ENCODE data around the gene SUSD5. TPM values are rescaled to one million over a fixed set of nuclear protein-coding genes. Genes with fewer than 3 reads are reported as not detected.

The SUSD5 gene
- total RNA-seq, 1 experiment from 2014 or later: 4.9 TPM

DNA sequence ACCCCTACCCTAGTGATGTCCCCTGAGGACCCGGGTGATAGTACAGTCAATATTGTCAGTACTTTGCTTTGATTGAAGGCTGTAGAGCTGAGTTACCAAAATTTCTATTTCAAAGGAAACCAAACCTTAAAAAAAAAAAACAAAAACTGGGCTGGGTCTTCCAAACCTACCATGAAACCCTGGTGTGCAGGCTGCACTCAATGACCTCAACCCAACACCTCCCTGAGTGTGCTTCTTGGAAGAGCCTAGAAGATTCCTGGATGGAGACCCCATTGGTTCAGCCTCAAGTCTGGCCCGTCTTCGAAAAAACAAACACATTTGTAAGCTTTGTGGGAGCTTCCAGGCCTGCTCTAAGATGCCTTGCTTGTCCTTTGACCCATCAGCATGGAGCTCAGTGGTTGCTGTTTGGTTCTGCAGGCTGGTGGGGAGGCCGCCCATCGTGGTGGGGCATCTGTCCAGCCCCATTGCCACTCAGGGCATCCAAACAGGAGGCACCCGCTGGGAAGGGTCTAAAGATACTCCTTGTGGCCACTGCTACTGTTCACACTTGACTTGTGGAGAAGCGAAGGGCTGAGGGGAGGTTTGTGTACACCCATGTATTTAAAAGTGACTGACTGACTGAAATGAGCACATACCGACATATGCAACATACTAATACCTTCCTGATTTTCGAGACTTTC is 72.6 kb downstream of the SUSD5 start:
- TF ChIP-seq, protein P1, sequence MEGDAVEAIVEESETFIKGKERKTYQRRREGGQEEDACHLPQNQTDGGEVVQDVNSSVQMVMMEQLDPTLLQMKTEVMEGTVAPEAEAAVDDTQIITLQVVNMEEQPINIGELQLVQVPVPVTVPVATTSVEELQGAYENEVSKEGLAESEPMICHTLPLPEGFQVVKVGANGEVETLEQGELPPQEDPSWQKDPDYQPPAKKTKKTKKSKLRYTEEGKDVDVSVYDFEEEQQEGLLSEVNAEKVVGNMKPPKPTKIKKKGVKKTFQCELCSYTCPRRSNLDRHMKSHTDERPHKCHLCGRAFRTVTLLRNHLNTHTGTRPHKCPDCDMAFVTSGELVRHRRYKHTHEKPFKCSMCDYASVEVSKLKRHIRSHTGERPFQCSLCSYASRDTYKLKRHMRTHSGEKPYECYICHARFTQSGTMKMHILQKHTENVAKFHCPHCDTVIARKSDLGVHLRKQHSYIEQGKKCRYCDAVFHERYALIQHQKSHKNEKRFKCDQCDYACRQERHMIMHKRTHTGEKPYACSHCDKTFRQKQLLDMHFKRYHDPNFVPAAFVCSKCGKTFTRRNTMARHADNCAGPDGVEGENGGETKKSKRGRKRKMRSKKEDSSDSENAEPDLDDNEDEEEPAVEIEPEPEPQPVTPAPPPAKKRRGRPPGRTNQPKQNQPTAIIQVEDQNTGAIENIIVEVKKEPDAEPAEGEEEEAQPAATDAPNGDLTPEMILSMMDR (conservative IDR thresholded peaks at IDR 0.05): no peak

More for the DNA sequence above, 72.6 kb downstream of the SUSD5 start:
- Mint-ChIP-seq H3K4me1 (peaks cover 0 to 7% of the 10 kb centered on the region in 2 experiments; a peak in 3 of 4 replicates), H3K4me3 (no peak overlapping the region), H3K27me3 (ENCODE audit: low read depth) (peaks cover 2% of the 10 kb centered on the region; the same call in 1 of the 2 replicates), H3K9me3 (no peaks in the 10 kb centered on the region), H3K27ac (peak overlapping the region in 1 of 3 experiments; percentile 27; a peak in 1 of 7 replicates), H3K36me3 (ENCODE audit: insufficient read depth in 1 of 3, low read depth in 3 of 3) (peaks cover 9 to 23% (median 16%) of the 10 kb centered on the region in 3 experiments; a peak in 6 of 7 replicates)
- Histone ChIP-seq H3K23ac (ENCODE audit: insufficient read length, low read depth, low read length) (no peak overlapping the region), H3K18ac (ENCODE audit: insufficient read length, low read depth, low read length) (no peak overlapping the region), H2BK20ac (ENCODE audit: low read depth, low read length, poor library complexity, severe bottlenecking) (no peak overlapping the region), H3K4me1 (ENCODE audit: insufficient read depth, low read length) (no peaks in the 10 kb centered on the region), H3K14ac (ENCODE audit: insufficient read depth, low read length) (no peak overlapping the region), H3K79me2 (ENCODE audit: insufficient read depth, low read length) (no peaks in the 10 kb centered on the region), H4K91ac (ENCODE audit: insufficient read length, low read depth, low read length) (no peak overlapping the region), H4K8ac (replicated peaks; ENCODE audit: insufficient read length, low read depth, low read length) (no peak overlapping the region), H3K56ac (ENCODE audit: insufficient read length, low read depth, low read length) (no peak overlapping the region), H4K20me1 (ENCODE audit: control insufficient read depth, insufficient read depth, insufficient read length) (peaks cover 2% of the 10 kb centered on the region), H2BK5ac (ENCODE audit: insufficient read length, low read length) (no peak overlapping the region), H3T11ph (ENCODE audit: low read length) (no peak overlapping the region), H2BK120ac (ENCODE audit: low read depth, low read length, poor library complexity, severe bottlenecking) (no peak overlapping the region), H3K27ac (ENCODE audit: insufficient read length, low read depth, low read length) (no peak overlapping the region), H3K79me1 (ENCODE audit: insufficient read depth, low read depth, low read length, poor library complexity, severe bottlenecking) (no peaks in the 10 kb centered on the region), H2BK12ac (ENCODE audit: insufficient read length, low read depth, low read length) (no peak overlapping the region), H3K4ac (ENCODE audit: low read depth, low read length) (no peak overlapping the region), H3K9ac (ENCODE audit: extremely low read depth, insufficient read length, low read length) (no peak overlapping the region), H3K9me3 (ENCODE audit: control insufficient read depth, low read depth, low read length) (no peaks in the 10 kb centered on the region), H4K5ac (ENCODE audit: insufficient read length, low read depth, low read length) (no peak overlapping the region), H3K27me3 (ENCODE audit: insufficient read depth, low read length) (no peaks in the 10 kb centered on the region), H2AK5ac (ENCODE audit: insufficient read length, low read length) (no peak overlapping the region), H3K23me2 (ENCODE audit: insufficient read length, low read depth, low read length, poor library complexity, severe bottlenecking) (no peaks in the 10 kb centered on the region), H2AFZ (ENCODE audit: low read length) (no peak overlapping the region), H2BK15ac (ENCODE audit: low read depth, low read length) (no peak overlapping the region), H3K4me2 (ENCODE audit: insufficient read depth, insufficient read length, low read length) (no peak overlapping the region)
- no peak for DNase-seq
- WGBS (ENCODE audit: extremely low coverage, insufficient read length, low lambda C conversion rate): no CpG with 5 or more reads among the region's 9 CpGs
